GM12878 (cell line): ENCODE results near the gene KANSL3. TPM values are rescaled to one million over a fixed set of nuclear protein-coding genes. Genes with fewer than 3 reads are reported as not detected.

Source experiments
- E2F8 ChIP-seq: fragments of 450-650 bp; IDR thresholded peaks from 2 replicates; pipeline ENCODE4 v1.6.1; 2018; ENCODE audit warnings: mild to moderate bottlenecking, low read depth, moderate library complexity; ENCODE audit not compliant: partially characterized antibody
- EED ChIP-seq: sonication (generic); IDR thresholded peaks from 2 replicates; pipeline ENCODE4 v1.6.1; 2016; ENCODE audit warnings: antibody characterized with exemption, low read depth
- MLLT1 ChIP-seq: fragments of 450-650 bp; IDR thresholded peaks from 2 replicates; pipeline ENCODE4 v1.6.1; 2016; ENCODE audit warnings: mild to moderate bottlenecking
- POLR2AphosphoS2 ChIP-seq: IDR thresholded peaks from 2 replicates; pipeline ENCODE4 v1.6.1; 2011; ENCODE audit warnings: low read depth, mild to moderate bottlenecking, low read length, improper control_type of control experiment, moderate library complexity
- SKIL ChIP-seq: fragments of 450-650 bp; IDR thresholded peaks from 2 replicates; pipeline ENCODE4 v1.6.1; 2017; ENCODE audit warnings: mild to moderate bottlenecking, low read depth, inconsistent platforms; ENCODE audit not compliant: poor library complexity, severe bottlenecking
- polyA plus RNA-seq, 11 experiments: library from polyadenylated mRNA; depleted of rRNA in 4 of 11; unstranded in 6 of 11; stranded (reverse) in 5 of 11; fragments of >200 nt; fragmentation: Nextera tagmentation in 4 of 11; fragmentation: Illumina TruSeq in 1 of 11; extraction: Ambion mirVana in 4 of 11; extraction: Trizol in 1 of 11; gene quantifications; 1 replicate in 1 of 11; 2 replicates in 10 of 11; pipeline versions ENCODE4 v1.2.1 to v1.2.3, GENCODE V29; 2011 to 2016; ENCODE audit warnings: inconsistent platforms in 2 of 11, missing spikeins in 2 of 11, low read depth in 1 of 11
- total RNA-seq, 4 experiments: library from RNA; depleted of rRNA in 3 of 4; stranded (reverse); fragments of >200 nt in 3 of 4; fragmentation: Illumina TruSeq in 1 of 4; extraction: Trizol in 1 of 4; gene quantifications; 2 replicates each; pipeline versions ENCODE4 v1.2.1 to v1.2.3, GENCODE V29; 2013 to 2021

Gene KANSL3
- total and polyA plus RNA-seq, 10 of the 15 experiments (the other 5 are each of a cell fraction or from before 2014, with no cell fraction given): 5.6 to 25.9 (median 16.7) TPM

GRCh38 chr2:96631804-96632435, 6.2 kb downstream of the KANSL3 start (continued):
- TF ChIP-seq SKIL (no peak), POLR2AphosphoS2 (no peak), MLLT1 (no peak), E2F8 (no peak), EED (no peak)
